CD14-positive monocyte (primary cell): ENCODE results near the gene CREG2. TPM values are rescaled to one million over a fixed set of nuclear protein-coding genes. Genes with fewer than 3 reads are reported as not detected.
A peak's percentile ranks its signal among the peaks of the same experiment; 100 is the strongest.

Experiments used
- DNase-seq, 3 donors: peaks; one replicate each; pipeline ENCODE4 v3.0.0-alpha.2; 2011 to 2022
- H2AFZ ChIP-seq: 2 replicates; pipeline ENCODE4 v1.6.0; 2012; ENCODE audit warnings: mild to moderate bottlenecking, low read depth, low read length, inconsistent platforms; ENCODE audit not compliant: insufficient read depth, poor library complexity, severe bottlenecking
- H3K27ac ChIP-seq, 2 donors: 1 replicate in 1 of 2; 2 replicates in 1 of 2; pipeline ENCODE4 v1.5.1; 2012 to 2013; ENCODE audit warnings: low read length in 2 of 2, control low read depth in 1 of 2, inconsistent platforms in 1 of 2, low read depth in 1 of 2, mild to moderate bottlenecking in 1 of 2
- H3K27me3 ChIP-seq, 2 donors: one replicate each; pipeline versions ENCODE4 v1.6.0 to v1.6.1; 2011 to 2013; ENCODE audit warnings: low read length in 2 of 2; ENCODE audit not compliant: control insufficient read depth in 2 of 2, insufficient read depth in 2 of 2
- H3K36me3 ChIP-seq, 2 donors: replicated peaks in 1 of 2; 1 replicate in 1 of 2; 2 replicates in 1 of 2; pipeline versions ENCODE4 v1.5.1 to v1.6.1; 2012 to 2013; ENCODE audit warnings: low read length in 2 of 2, control low read depth in 1 of 2, inconsistent platforms in 1 of 2, mild to moderate bottlenecking in 1 of 2; ENCODE audit not compliant: insufficient read depth in 2 of 2, control insufficient read depth in 1 of 2
- H3K4me1 ChIP-seq, 2 donors: 1 replicate in 1 of 2; 2 replicates in 1 of 2; pipeline versions ENCODE4 v1.5.1 to v1.6.1; 2012 to 2013; ENCODE audit warnings: low read length in 2 of 2, control low read depth in 1 of 2, inconsistent platforms in 1 of 2, mild to moderate bottlenecking in 1 of 2, moderate library complexity in 1 of 2; ENCODE audit not compliant: insufficient read depth in 2 of 2, control insufficient read depth in 1 of 2
- H3K4me2 ChIP-seq: replicated peaks from 2 replicates; pipeline ENCODE3; 2012; ENCODE audit warnings: low read length, moderate library complexity, mild to moderate bottlenecking; ENCODE audit not compliant: poor library complexity, severe bottlenecking; ENCODE audit errors: extremely low read depth
- H3K4me3 ChIP-seq, 3 experiments: fragments of 200-600 bp in 1 of 3; sonication (generic) in 1 of 3; replicated peaks in 1 of 3; 1 replicate in 2 of 3; 2 replicates in 1 of 3; pipeline ENCODE4 v1.5.1; 2011 to 2013; ENCODE audit warnings: low read length in 3 of 3, mild to moderate bottlenecking in 3 of 3, control low read depth in 2 of 3, low read depth in 2 of 3, inconsistent platforms in 1 of 3, moderate library complexity in 1 of 3
- H3K79me2 ChIP-seq: 2 replicates; pipeline ENCODE4 v1.6.0; 2012; ENCODE audit warnings: mild to moderate bottlenecking, control low read depth, inconsistent platforms, low read length, moderate library complexity; ENCODE audit not compliant: insufficient read depth
- H3K9ac ChIP-seq: 2 replicates; pipeline ENCODE4 v1.6.0; 2017; ENCODE audit warnings: low read length, mild to moderate bottlenecking; ENCODE audit not compliant: insufficient read depth, poor library complexity, severe bottlenecking
- H3K9me3 ChIP-seq, 2 donors: replicated peaks in 1 of 2; 1 replicate in 1 of 2; 2 replicates in 1 of 2; pipeline versions ENCODE4 v1.5.1 to v1.6.1; 2012 to 2013; ENCODE audit warnings: low read length in 2 of 2, control low read depth in 1 of 2; ENCODE audit not compliant: control insufficient read depth in 1 of 2, insufficient read depth in 1 of 2
- H4K20me1 ChIP-seq: 2 replicates; pipeline ENCODE4 v1.6.0; 2012; ENCODE audit warnings: mild to moderate bottlenecking, low read length, control low read depth, moderate library complexity; ENCODE audit not compliant: insufficient read depth
- H3K27ac Mint-ChIP-seq, 7 donors: one replicate each; pipeline ENCODE4 v1.8.0; 2020; ENCODE audit warnings: mild to moderate bottlenecking in 7 of 7, mixed read lengths in 7 of 7, moderate library complexity in 6 of 7, inconsistent platforms in 2 of 7
- H3K27me3 Mint-ChIP-seq, 3 donors: one replicate each; pipeline ENCODE4 v1.8.0; 2021 to 2022; ENCODE audit warnings: low read depth in 3 of 3, mild to moderate bottlenecking in 3 of 3, mixed read lengths in 3 of 3, moderate library complexity in 3 of 3, inconsistent platforms in 1 of 3
- H3K36me3 Mint-ChIP-seq, 2 donors: one replicate each; pipeline ENCODE4 v1.8.0; 2020; ENCODE audit warnings: mixed read lengths in 2 of 2, inconsistent platforms in 1 of 2, mild to moderate bottlenecking in 1 of 2
- H3K4me1 Mint-ChIP-seq: one replicate; pipeline ENCODE4 v1.8.0; 2020; ENCODE audit warnings: mild to moderate bottlenecking, mixed read lengths
- H3K4me3 Mint-ChIP-seq, 2 donors: one replicate each; pipeline ENCODE4 v1.8.0; 2020; ENCODE audit warnings: mild to moderate bottlenecking in 2 of 2, mixed read lengths in 2 of 2, moderate library complexity in 1 of 2
- H3K9me3 Mint-ChIP-seq, 7 donors: one replicate each; pipeline ENCODE4 v1.8.0; 2020 to 2022; ENCODE audit warnings: mixed read lengths in 7 of 7, mild to moderate bottlenecking in 6 of 7, moderate library complexity in 6 of 7, inconsistent platforms in 2 of 7
- WGBS: methylation state at CpG from one replicate; pipeline ENCODE4 v1.1.5; 2013; ENCODE audit warnings: missing lambda C conversion rate; ENCODE audit not compliant: insufficient coverage; 5-methylcytosine and 5-hydroxymethylcytosine counted together
- intact Hi-C, 2 donors: fragments of 100-400 bp; cut with micrococcal nuclease; formaldehyde crosslinking; loops; one replicate each; pipeline versions ENCODE4 v1.15.0 to v1.15.1; 2023
- polyA plus RNA-seq, 3 donors: library from polyadenylated mRNA; depleted of rRNA in 1 of 3; unstranded in 2 of 3; stranded (reverse) in 1 of 3; fragments of 300-500 nt in 2 of 3; fragments of >200 nt in 1 of 3; fragmentation: Illumina TruSeq in 2 of 3; gene quantifications; 1 replicate in 2 of 3; 2 replicates in 1 of 3; pipeline ENCODE4 v1.2.3, GENCODE V29; 2012 to 2021
- TF ChIP-seq, protein P1 (sequence below): fragments of 200-600 bp; IDR thresholded peaks from one replicate; pipeline ENCODE4 v1.8.0; 2022; ENCODE audit warnings: antibody characterized with exemption, mild to moderate bottlenecking

The CREG2 gene
- polyA plus RNA-seq, 3 donors = not detected

DNA sequence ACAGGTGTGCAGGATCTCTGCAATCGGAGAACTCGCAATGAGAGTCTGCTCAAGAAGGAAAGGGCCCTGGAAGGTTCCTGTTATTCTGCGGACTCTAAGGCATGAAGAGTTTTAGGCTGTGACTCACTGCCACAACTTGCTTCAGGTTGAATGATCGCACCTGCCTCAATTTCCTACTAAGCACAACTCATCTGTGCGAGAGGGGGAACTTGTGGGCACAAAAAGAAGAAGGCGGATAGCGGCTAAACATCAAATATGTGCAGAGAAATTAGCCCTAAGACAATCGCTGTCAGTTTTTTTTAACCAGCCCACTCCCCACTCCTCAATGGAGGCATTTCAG, 14.0 kb upstream of the CREG2 start:
- DNase-seq = no peak
- Histone ChIP-seq H3K9ac (no peak overlapping the region), H3K79me2 (no peaks in the 10 kb centered on the region), H4K20me1 (no peaks in the 10 kb centered on the region), H2AFZ (no peak overlapping the region), H3K4me3 (no peak overlapping the region), H3K27me3 (no peaks in the 10 kb centered on the region), H3K27ac (no peak overlapping the region), H3K4me2 (no peak overlapping the region), H3K36me3 (no peaks in the 10 kb centered on the region), H3K4me1 (peaks cover 38 to 45% of the 10 kb centered on the region in 2 donors), H3K9me3 (no peaks in the 10 kb centered on the region)
- intact Hi-C loops = loop anchor here in 1 of 2 donors (10.0 kb wide), 1 partner anchor 56 kb away; no protein-coding TSS in a partner anchor
- H3K27ac Mint-ChIP-seq = no peak overlapping the region
- TF ChIP-seq, protein P1, sequence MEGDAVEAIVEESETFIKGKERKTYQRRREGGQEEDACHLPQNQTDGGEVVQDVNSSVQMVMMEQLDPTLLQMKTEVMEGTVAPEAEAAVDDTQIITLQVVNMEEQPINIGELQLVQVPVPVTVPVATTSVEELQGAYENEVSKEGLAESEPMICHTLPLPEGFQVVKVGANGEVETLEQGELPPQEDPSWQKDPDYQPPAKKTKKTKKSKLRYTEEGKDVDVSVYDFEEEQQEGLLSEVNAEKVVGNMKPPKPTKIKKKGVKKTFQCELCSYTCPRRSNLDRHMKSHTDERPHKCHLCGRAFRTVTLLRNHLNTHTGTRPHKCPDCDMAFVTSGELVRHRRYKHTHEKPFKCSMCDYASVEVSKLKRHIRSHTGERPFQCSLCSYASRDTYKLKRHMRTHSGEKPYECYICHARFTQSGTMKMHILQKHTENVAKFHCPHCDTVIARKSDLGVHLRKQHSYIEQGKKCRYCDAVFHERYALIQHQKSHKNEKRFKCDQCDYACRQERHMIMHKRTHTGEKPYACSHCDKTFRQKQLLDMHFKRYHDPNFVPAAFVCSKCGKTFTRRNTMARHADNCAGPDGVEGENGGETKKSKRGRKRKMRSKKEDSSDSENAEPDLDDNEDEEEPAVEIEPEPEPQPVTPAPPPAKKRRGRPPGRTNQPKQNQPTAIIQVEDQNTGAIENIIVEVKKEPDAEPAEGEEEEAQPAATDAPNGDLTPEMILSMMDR = no peak
- H3K36me3 Mint-ChIP-seq = peaks cover 6 to 9% of the 10 kb centered on the region in 2 donors
- peaks cover 1 to 19% (median 10%) of the 10 kb centered on the region in 3 donors for H3K27me3 Mint-ChIP-seq
- H3K9me3 Mint-ChIP-seq = peaks cover 0 to 4% (median 0%) of the 10 kb centered on the region in 7 donors
- H3K4me1 Mint-ChIP-seq = peaks cover 45% of the 10 kb centered on the region
- peak overlapping the region in 1 of 2 donors; percentile 42 for H3K4me3 Mint-ChIP-seq
- WGBS = 23% methylated on average over 5 of the region's 8 CpGs

DNA sequence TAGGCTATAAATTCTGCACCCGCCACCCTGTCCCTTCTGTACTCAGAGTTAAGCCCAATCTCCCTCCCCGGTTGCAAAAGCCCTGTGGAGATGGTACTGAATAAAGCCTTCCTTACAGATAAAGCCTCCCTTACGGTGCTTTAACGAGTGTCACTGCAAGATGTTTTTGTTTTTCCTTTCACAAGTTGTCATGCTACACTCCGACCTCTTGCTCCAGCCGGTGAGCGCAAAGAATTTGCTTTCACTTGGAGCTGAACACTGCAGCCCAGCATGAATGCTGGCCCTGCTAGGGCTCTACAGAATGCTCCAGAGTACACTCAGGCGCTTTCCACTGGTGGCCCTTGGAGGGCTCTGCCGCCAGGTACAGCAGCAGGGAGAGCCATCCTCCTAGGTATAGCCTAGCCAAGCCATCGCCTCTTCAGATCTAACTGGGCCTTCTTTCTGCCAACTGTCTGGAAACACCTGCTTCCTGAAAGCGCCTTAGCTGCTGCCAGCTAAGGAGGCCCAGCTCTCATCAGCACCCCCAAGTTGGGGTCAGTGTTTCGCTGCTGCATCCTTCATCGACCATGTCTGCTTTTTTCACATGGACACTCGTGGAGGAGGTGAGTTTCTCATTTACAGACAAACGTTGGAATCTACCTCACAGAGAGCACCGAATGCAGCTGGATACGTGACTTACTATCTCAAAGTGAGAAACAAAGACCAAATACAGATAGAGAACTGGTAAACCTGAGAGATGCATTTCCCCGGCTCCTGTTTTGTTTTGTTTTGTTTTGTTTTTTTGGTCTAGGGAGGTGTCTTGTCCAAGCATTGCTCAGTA, 13.4 kb upstream of the CREG2 start:
- peaks cover 0 to 4% (median 0%) of the 10 kb centered on the region in 7 donors for H3K9me3 Mint-ChIP-seq
- no peak overlapping the region for H2AFZ ChIP-seq
- peaks cover 33 to 40% of the 10 kb centered on the region in 2 donors for H3K4me1 ChIP-seq
- peaks cover 46% of the 10 kb centered on the region for H3K4me1 Mint-ChIP-seq
- intact Hi-C loops = loop anchor here in 1 of 2 donors (10.0 kb wide), 1 partner anchor 56 kb away; no protein-coding TSS in a partner anchor
- H3K27ac Mint-ChIP-seq = peak overlapping the region in 3 of 7 donors; percentile 14 to 50 (median 20)
- peaks cover 1 to 19% (median 10%) of the 10 kb centered on the region in 3 donors for H3K27me3 Mint-ChIP-seq
- H3K9ac ChIP-seq = no peak overlapping the region
- H3K36me3 Mint-ChIP-seq = peaks cover 6 to 12% of the 10 kb centered on the region in 2 donors
- no peaks in the 10 kb centered on the region for H4K20me1 ChIP-seq
- H3K4me3 ChIP-seq = no peak overlapping the region
- 35% methylated on average over 11 of the region's 18 CpGs for WGBS
- no peak overlapping the region for H3K4me2 ChIP-seq
- no peak for DNase-seq
- H3K79me2 ChIP-seq = no peaks in the 10 kb centered on the region
- no peaks in the 10 kb centered on the region for H3K36me3 ChIP-seq
- no peak overlapping the region for H3K27ac ChIP-seq
- no peaks in the 10 kb centered on the region for H3K9me3 ChIP-seq
- peak overlapping the region in 1 of 2 donors; percentile 79 for H3K4me3 Mint-ChIP-seq
- H3K27me3 ChIP-seq = no peaks in the 10 kb centered on the region
- TF ChIP-seq, protein P1 = no peak
